ENCODE data around the gene MS4A10. TPM values are rescaled to one million over a fixed set of nuclear protein-coding genes. Genes with fewer than 3 reads are reported as not detected.
A peak's percentile ranks its signal among the peaks of the same experiment; 100 is the strongest.

MS4A10 gene
- total and polyA plus RNA-seq, 9 of the 15 experiments (the other 6 are each of a cell fraction or from before 2014, with no cell fraction given) = not detected

DNA sequence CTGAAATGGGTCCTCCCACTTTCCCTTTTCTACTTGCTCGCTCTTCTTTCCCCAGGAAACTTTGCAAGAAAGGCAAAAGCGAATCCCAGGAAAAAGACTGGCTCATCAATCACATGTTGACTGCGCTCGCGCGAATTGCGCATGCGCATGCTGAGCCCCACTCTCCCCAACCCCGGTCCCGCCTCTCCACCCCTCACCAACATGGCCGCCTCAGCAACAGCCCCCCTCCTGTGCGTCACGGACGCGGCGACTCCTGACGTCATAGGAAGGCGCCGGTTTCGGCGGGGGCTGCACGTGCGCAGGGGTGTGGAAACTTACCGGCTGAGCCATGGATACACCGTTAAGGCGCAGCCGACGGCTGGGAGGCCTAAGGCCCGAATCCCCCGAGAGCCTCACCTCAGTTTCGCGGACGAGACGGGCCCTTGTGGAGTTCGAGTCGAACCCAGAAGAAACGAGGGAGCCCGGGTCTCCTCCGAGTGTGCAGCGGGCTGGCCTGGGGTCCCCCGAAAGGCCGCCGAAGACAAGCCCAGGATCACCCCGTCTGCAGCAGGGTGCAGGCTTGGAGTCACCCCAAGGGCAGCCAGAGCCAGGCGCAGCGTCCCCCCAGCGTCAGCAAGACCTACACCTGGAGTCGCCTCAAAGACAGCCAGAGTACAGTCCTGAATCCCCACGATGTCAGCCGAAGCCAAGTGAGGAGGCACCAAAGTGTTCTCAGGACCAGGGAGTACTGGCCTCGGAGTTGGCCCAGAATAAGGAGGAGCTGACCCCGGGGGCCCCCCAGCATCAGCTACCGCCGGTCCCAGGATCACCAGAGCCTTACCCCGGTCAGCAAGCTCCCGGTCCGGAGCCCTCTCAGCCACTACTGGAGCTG, 56.9 kb downstream of the MS4A10 start, which contains the start of gene CCDC86 (continued):
- TF ChIP-seq, protein P1, sequence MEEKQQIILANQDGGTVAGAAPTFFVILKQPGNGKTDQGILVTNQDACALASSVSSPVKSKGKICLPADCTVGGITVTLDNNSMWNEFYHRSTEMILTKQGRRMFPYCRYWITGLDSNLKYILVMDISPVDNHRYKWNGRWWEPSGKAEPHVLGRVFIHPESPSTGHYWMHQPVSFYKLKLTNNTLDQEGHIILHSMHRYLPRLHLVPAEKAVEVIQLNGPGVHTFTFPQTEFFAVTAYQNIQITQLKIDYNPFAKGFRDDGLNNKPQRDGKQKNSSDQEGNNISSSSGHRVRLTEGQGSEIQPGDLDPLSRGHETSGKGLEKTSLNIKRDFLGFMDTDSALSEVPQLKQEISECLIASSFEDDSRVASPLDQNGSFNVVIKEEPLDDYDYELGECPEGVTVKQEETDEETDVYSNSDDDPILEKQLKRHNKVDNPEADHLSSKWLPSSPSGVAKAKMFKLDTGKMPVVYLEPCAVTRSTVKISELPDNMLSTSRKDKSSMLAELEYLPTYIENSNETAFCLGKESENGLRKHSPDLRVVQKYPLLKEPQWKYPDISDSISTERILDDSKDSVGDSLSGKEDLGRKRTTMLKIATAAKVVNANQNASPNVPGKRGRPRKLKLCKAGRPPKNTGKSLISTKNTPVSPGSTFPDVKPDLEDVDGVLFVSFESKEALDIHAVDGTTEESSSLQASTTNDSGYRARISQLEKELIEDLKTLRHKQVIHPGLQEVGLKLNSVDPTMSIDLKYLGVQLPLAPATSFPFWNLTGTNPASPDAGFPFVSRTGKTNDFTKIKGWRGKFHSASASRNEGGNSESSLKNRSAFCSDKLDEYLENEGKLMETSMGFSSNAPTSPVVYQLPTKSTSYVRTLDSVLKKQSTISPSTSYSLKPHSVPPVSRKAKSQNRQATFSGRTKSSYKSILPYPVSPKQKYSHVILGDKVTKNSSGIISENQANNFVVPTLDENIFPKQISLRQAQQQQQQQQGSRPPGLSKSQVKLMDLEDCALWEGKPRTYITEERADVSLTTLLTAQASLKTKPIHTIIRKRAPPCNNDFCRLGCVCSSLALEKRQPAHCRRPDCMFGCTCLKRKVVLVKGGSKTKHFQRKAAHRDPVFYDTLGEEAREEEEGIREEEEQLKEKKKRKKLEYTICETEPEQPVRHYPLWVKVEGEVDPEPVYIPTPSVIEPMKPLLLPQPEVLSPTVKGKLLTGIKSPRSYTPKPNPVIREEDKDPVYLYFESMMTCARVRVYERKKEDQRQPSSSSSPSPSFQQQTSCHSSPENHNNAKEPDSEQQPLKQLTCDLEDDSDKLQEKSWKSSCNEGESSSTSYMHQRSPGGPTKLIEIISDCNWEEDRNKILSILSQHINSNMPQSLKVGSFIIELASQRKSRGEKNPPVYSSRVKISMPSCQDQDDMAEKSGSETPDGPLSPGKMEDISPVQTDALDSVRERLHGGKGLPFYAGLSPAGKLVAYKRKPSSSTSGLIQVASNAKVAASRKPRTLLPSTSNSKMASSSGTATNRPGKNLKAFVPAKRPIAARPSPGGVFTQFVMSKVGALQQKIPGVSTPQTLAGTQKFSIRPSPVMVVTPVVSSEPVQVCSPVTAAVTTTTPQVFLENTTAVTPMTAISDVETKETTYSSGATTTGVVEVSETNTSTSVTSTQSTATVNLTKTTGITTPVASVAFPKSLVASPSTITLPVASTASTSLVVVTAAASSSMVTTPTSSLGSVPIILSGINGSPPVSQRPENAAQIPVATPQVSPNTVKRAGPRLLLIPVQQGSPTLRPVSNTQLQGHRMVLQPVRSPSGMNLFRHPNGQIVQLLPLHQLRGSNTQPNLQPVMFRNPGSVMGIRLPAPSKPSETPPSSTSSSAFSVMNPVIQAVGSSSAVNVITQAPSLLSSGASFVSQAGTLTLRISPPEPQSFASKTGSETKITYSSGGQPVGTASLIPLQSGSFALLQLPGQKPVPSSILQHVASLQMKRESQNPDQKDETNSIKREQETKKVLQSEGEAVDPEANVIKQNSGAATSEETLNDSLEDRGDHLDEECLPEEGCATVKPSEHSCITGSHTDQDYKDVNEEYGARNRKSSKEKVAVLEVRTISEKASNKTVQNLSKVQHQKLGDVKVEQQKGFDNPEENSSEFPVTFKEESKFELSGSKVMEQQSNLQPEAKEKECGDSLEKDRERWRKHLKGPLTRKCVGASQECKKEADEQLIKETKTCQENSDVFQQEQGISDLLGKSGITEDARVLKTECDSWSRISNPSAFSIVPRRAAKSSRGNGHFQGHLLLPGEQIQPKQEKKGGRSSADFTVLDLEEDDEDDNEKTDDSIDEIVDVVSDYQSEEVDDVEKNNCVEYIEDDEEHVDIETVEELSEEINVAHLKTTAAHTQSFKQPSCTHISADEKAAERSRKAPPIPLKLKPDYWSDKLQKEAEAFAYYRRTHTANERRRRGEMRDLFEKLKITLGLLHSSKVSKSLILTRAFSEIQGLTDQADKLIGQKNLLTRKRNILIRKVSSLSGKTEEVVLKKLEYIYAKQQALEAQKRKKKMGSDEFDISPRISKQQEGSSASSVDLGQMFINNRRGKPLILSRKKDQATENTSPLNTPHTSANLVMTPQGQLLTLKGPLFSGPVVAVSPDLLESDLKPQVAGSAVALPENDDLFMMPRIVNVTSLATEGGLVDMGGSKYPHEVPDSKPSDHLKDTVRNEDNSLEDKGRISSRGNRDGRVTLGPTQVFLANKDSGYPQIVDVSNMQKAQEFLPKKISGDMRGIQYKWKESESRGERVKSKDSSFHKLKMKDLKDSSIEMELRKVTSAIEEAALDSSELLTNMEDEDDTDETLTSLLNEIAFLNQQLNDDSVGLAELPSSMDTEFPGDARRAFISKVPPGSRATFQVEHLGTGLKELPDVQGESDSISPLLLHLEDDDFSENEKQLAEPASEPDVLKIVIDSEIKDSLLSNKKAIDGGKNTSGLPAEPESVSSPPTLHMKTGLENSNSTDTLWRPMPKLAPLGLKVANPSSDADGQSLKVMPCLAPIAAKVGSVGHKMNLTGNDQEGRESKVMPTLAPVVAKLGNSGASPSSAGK (IDR thresholded peaks at IDR 0.05) = peak; percentile 92
- no peak for TF ChIP-seq HDGF (IDR thresholded peaks at IDR 0.05)
- TF ChIP-seq ZBTB11 (CRISPR knock-in tag; IDR thresholded peaks at IDR 0.05) = no peak
- TF ChIP-seq ZNF766 (CRISPR knock-in tag; conservative IDR thresholded peaks at IDR 0.05) = no peak
- no peak for TF ChIP-seq HNRNPK (IDR thresholded peaks at IDR 0.05; ENCODE audit: low read depth, low read length, poor library complexity, severe bottlenecking)
- peak; percentile 79 for TF ChIP-seq RBFOX2 (IDR thresholded peaks at IDR 0.05; ENCODE audit: low read depth, low read length)
- no peak for TF ChIP-seq ZNF586 (CRISPR knock-in tag; conservative IDR thresholded peaks at IDR 0.05)
- TF ChIP-seq MECOM (CRISPR knock-in tag; IDR thresholded peaks at IDR 0.05) = no peak; the same call in 1 of the 2 replicates
- no peak for TF ChIP-seq HEY1 (CRISPR knock-in tag; IDR thresholded peaks at IDR 0.05; ENCODE audit: borderline replicate concordance)
- no peak for TF ChIP-seq SMAD1 (IDR thresholded peaks at IDR 0.05; ENCODE audit: low read depth, low read length, partially characterized antibody)
- TF ChIP-seq ZNF431 (CRISPR knock-in tag; IDR thresholded peaks at IDR 0.05) = 0 out of 2 replicates have a peak, but pooled peaks have one; percentile 12
